ENCODE measurements around the gene KCTD1. TPM values are rescaled to one million over a fixed set of nuclear protein-coding genes. Genes with fewer than 3 reads are reported as not detected.
A peak's percentile ranks its signal among the peaks of the same experiment; 100 is the strongest.

The KCTD1 gene
- total and polyA plus RNA-seq, 5 donors, result 31.4 to 51.8 (median 49.1) TPM

GRCh38 chr18:26549263-26550094 lies 1.1 kb upstream of the KCTD1 start:
- ATAC-seq, result peak; percentile 81 to 85
- under 1% methylated on average over 71 of the region's 71 CpGs for WGBS
- intact Hi-C loops (cut with DNase I), result loop anchor here in 1 of 4 donors (5.0 to 10.0 kb wide), 4 partner anchors 37 to 145 kb away; no protein-coding TSS in a partner anchor

GRCh38 chr18:26547646-26548414 lies 523 bp downstream of the KCTD1 start:
- Histone ChIP-seq H3K9me3 (ENCODE audit: control insufficient read depth, low read length) (no peaks in the 10 kb centered on the region), H3K4me1 (ENCODE audit: control insufficient read depth, insufficient read depth, low read length) (peaks cover 9% of the 10 kb centered on the region), H3K27me3 (ENCODE audit: control insufficient read depth, insufficient read depth) (no peaks in the 10 kb centered on the region), H3K27ac (ENCODE audit: low read length) (peak overlapping the region; percentile 82), H3K4me3 (ENCODE audit: low read length) (peak overlapping the region; percentile 92)
- peak; percentile 57 to 64 for ATAC-seq
- 4% methylated on average over 84 of the region's 84 CpGs for WGBS
- intact Hi-C loops (cut with DNase I), result loop anchor here in 1 of 4 donors (5.0 kb wide), 2 partner anchors 36 to 86 kb away; no protein-coding TSS in a partner anchor
- peak; percentile 70 to 90 (median 89) for DNase-seq

More at GRCh38 chr18:26549263-26550094, 1.1 kb upstream of the KCTD1 start:
- H3K4me1 ChIP-seq (ENCODE audit: control insufficient read depth, insufficient read depth, low read length), result peaks cover 9% of the 10 kb centered on the region
- H3K27me3 ChIP-seq (ENCODE audit: control insufficient read depth, insufficient read depth), result no peaks in the 10 kb centered on the region
- peak overlapping the region; percentile 10 for H3K27ac ChIP-seq (ENCODE audit: low read length)
- DNase-seq, result peak; percentile 79 to 92 (median 91)
- peak overlapping the region; percentile 92 for H3K4me3 ChIP-seq (ENCODE audit: low read length)
- H3K9me3 ChIP-seq (ENCODE audit: control insufficient read depth, low read length), result no peaks in the 10 kb centered on the region

DNA sequence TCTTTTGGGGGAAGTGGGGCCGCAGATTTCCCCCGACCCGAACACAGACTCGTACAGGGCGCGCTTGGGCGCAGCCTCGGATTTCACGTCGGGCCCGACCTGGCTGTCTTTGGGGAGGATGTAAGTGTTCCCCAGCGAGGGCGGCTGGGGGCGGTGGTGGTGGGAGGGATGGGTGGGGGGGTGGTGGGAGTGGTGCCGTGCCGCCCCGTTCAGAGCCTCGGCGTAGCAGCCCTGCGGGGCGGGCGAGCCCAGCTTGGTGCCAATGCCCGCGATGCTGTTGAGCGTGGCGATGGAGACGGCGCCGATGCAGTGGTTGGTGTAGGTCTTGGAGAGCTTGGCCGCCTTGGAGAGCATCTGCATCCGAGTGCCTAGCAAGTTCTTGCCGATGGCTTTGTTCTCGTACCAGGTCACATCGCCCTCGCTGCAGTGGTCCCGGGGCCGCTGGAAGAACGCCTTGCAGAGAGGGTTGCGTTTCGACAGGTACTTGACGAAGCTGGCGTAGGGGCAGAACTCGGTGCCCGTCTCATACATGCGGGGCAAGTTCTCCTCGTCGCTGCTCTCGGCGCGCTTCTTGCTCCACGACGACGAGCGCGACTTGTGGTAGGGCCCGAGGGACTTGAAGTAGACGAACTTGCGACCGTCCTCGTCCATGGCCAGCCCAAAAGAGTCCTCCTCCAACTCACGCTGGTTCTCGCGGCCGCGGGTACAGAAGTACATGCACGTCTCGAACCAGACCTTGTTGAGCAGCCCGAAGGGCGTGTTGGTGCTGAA lies 1.3 kb downstream of the KCTD1 start:
- ATAC-seq, result no peak

DNA sequence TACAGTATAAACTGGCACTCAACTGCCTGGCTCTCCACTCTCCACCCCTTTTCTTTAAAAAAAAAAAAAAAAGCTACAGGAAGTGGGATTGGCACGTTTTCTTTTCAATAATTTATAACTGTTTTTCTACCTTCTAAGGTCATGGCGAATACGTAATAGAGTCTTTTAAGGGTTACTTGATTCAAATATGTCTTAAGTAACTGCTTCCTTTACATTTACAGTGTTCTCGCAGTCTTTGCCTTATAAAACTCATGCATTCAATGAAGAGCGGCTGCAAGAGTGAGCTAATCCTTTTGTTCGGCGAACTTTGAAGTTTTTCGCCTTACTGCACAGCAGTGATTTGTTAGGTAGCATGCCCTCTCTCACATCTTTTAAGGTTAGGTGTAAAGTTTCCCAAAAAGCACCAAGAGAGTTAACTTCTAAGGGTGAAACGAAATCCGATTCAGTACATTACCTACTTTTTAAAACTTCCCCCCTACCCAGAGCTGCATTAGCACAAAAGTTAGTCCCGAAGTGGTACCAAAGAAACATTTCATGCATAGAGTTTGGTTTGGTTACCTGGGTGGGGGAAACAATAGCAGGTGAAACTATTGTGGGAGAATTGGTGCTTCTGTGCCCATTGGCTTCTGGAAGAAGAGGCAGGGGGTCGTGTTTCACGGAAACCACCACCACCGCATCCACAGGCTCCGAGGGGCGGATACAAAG lies 2.0 kb downstream of the KCTD1 start:
- peaks cover 9% of the 10 kb centered on the region for H3K4me1 ChIP-seq (ENCODE audit: control insufficient read depth, insufficient read depth, low read length)
- intact Hi-C loops (cut with DNase I), result loop anchor here in 1 of 4 donors (5.0 kb wide), 2 partner anchors 34 to 84 kb away; no protein-coding TSS in a partner anchor
- H3K4me3 ChIP-seq (ENCODE audit: low read length), result peak overlapping the region; percentile 92
- no peak for ATAC-seq
- WGBS, result 66% methylated on average over 16 of the region's 16 CpGs
- peak overlapping the region; percentile 10 for H3K27ac ChIP-seq (ENCODE audit: low read length)
- no peaks in the 10 kb centered on the region for H3K9me3 ChIP-seq (ENCODE audit: control insufficient read depth, low read length)
- no peaks in the 10 kb centered on the region for H3K27me3 ChIP-seq (ENCODE audit: control insufficient read depth, insufficient read depth)
- no peak for DNase-seq

More for the DNA sequence above, 1.3 kb downstream of the KCTD1 start:
- H3K4me3 ChIP-seq (ENCODE audit: low read length), result peak overlapping the region; percentile 92
- WGBS, result 54% methylated on average over 69 of the region's 69 CpGs
- DNase-seq, result peak; percentile 12 to 66 (median 64)
- H3K9me3 ChIP-seq (ENCODE audit: control insufficient read depth, low read length), result no peaks in the 10 kb centered on the region
- intact Hi-C loops (cut with DNase I), result loop anchor here in 1 of 4 donors (5.0 kb wide), 2 partner anchors 35 to 85 kb away; no protein-coding TSS in a partner anchor
- peaks cover 9% of the 10 kb centered on the region for H3K4me1 ChIP-seq (ENCODE audit: control insufficient read depth, insufficient read depth, low read length)
- no peaks in the 10 kb centered on the region for H3K27me3 ChIP-seq (ENCODE audit: control insufficient read depth, insufficient read depth)
- H3K27ac ChIP-seq (ENCODE audit: low read length), result peak overlapping the region; percentile 21

DNA sequence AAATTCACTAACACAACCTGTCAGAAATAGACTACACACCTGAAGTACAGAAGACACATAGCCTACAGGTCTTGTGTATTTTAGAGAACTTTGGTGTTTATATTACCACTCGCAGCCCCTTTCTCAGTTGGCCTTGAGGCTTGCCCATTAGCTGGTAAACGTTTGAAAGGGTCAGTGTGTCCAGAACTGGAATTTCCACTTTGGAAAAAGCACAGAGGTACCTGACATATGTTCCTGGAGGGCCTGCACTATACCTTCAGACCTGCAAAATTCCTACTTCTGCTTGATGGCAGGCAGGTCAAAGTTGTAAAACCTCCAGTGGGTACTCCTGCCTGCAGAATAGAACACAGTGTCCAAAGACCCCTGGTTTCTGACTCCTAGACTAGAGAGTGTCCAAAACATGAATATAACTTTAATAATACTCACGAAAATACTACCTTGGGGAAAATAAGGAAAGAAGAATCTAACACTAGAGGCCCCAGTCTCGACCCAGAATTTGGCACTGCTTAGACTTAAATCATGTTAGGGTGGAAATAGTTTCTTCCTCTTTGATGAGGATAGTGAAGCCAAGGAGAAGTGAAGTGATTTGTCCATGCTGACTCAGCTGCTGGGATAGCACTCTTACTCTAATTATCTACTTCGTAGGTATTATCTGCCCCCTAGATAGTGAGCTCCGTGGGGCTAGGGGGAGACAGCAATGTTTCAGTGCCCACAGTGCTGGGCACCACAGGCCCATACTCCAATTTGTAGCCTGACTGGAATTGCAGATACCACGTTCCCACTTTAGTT lies 2.8 kb downstream of the KCTD1 start:
- H3K4me3 ChIP-seq (ENCODE audit: low read length), result peak overlapping the region; percentile 92

GRCh38 chr18:26544451-26544850 lies 3.9 kb downstream of the KCTD1 start:
- H3K4me3 ChIP-seq (ENCODE audit: low read length), result peak overlapping the region; percentile 30
- 61% methylated on average over 4 of the region's 4 CpGs for WGBS
- DNase-seq (no peak), ATAC-seq (no peak)
- H3K4me1 ChIP-seq (ENCODE audit: control insufficient read depth, insufficient read depth, low read length), result peaks cover 12% of the 10 kb centered on the region
- no peaks in the 10 kb centered on the region for H3K9me3 ChIP-seq (ENCODE audit: control insufficient read depth, low read length)
- intact Hi-C loops (cut with DNase I), result no loop called here
- no peaks in the 10 kb centered on the region for H3K27me3 ChIP-seq (ENCODE audit: control insufficient read depth, insufficient read depth)
- no peak overlapping the region for H3K27ac ChIP-seq (ENCODE audit: low read length)

More for the DNA sequence above, 2.8 kb downstream of the KCTD1 start:
- intact Hi-C loops (cut with DNase I), result loop anchor here in 1 of 4 donors (5.0 kb wide), 2 partner anchors 33 to 83 kb away; no protein-coding TSS in a partner anchor
- DNase-seq, result no peak
- ATAC-seq, result no peak
- Histone ChIP-seq H3K9me3 (ENCODE audit: control insufficient read depth, low read length) (no peaks in the 10 kb centered on the region), H3K27me3 (ENCODE audit: control insufficient read depth, insufficient read depth) (no peaks in the 10 kb centered on the region), H3K4me1 (ENCODE audit: control insufficient read depth, insufficient read depth, low read length) (peaks cover 9% of the 10 kb centered on the region), H3K27ac (ENCODE audit: low read length) (peak overlapping the region; percentile 20)
- 37% methylated on average over 7 of the region's 7 CpGs for WGBS

GRCh38 chr18:26543373-26543772 lies 5.0 kb downstream of the KCTD1 start:
- Histone ChIP-seq H3K4me3 (ENCODE audit: low read length) (no peak overlapping the region), H3K4me1 (ENCODE audit: control insufficient read depth, insufficient read depth, low read length) (peaks cover 12% of the 10 kb centered on the region), H3K27ac (ENCODE audit: low read length) (no peak overlapping the region), H3K9me3 (ENCODE audit: control insufficient read depth, low read length) (no peaks in the 10 kb centered on the region), H3K27me3 (ENCODE audit: control insufficient read depth, insufficient read depth) (no peaks in the 10 kb centered on the region)
- no peak for ATAC-seq
- intact Hi-C loops (cut with DNase I), result no loop called here
- 55% methylated on average over 1 of the region's 1 CpG for WGBS
- DNase-seq, result no peak

DNA sequence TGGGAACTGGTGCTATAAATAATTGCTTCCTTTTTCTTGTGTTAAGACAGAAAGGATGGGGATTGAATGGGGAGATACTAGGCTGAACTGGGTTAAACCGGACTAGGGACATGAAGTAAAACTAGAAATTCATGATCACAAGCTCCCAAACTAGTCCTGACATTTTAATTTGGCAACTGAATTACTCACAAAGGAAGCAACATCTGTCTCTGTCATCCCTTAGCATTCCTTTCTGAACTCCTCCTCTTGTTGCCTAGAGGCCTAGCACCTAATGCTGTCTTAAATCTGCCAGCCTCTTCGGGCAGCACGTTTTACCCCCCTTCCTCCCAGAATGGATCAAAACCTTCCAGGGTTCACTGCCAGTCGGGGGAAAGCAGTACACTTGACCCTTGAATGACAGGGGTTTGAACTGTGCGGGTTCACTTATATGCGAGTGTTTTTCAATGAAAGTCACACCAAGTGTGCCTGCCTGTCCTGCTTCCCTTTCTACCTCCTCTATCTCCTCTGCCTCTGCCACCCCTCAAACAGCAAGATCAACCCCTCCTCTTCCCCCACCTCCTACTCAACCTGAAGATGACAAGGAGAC lies 8.2 kb downstream of the KCTD1 start:
- DNase-seq, result no peak
- H3K4me1 ChIP-seq (ENCODE audit: control insufficient read depth, insufficient read depth, low read length), result peaks cover 3% of the 10 kb centered on the region
- WGBS, result 53% methylated on average over 6 of the region's 6 CpGs
- no peaks in the 10 kb centered on the region for H3K9me3 ChIP-seq (ENCODE audit: control insufficient read depth, low read length)
- intact Hi-C loops (cut with DNase I), result no loop called here
- H3K4me3 ChIP-seq (ENCODE audit: low read length), result no peak overlapping the region
- peak overlapping the region; percentile 45 for H3K27ac ChIP-seq (ENCODE audit: low read length)
- H3K27me3 ChIP-seq (ENCODE audit: control insufficient read depth, insufficient read depth), result no peaks in the 10 kb centered on the region
- ATAC-seq, result peak; percentile 39 to 40

GRCh38 chr18:26538524-26538923 lies 9.8 kb downstream of the KCTD1 start:
- Histone ChIP-seq H3K9me3 (ENCODE audit: control insufficient read depth, low read length) (no peaks in the 10 kb centered on the region), H3K4me1 (ENCODE audit: control insufficient read depth, insufficient read depth, low read length) (peaks cover 3% of the 10 kb centered on the region), H3K4me3 (ENCODE audit: low read length) (no peak overlapping the region), H3K27me3 (ENCODE audit: control insufficient read depth, insufficient read depth) (no peaks in the 10 kb centered on the region), H3K27ac (ENCODE audit: low read length) (no peak overlapping the region)
- intact Hi-C loops (cut with DNase I), result no loop called here
- ATAC-seq, result no peak
- no peak for DNase-seq
- WGBS, result 80% methylated on average over 2 of the region's 2 CpGs
